Heart left ventricle (tissue), 13 donors: ENCODE data around the gene SYCP3.

Experiments used
- POLR2A ChIP-seq, 2 donors: fragments of 450-650 bp; IDR thresholded peaks; one replicate each; pipeline ENCODE4 v1.6.1; 2017; ENCODE audit warnings: antibody characterized with exemption in 2 of 2, mild to moderate bottlenecking in 2 of 2, moderate library complexity in 2 of 2
- TF ChIP-seq, protein P1 (sequence below), 12 donors: fragments of 200-600 bp; sonication (generic) in 4 of 12; IDR thresholded peaks; one replicate each; pipeline versions ENCODE4 v1.5.0 to v1.8.0; 2018 to 2022; ENCODE audit warnings: antibody characterized with exemption in 12 of 12, mild to moderate bottlenecking in 5 of 12
- donor health status: ischemic (EF 13 %, LVEDD 7.1; RV severe dilation, severe dysfunction).
- donor health status: DM: no; HTN: yes; CAD: no.
- donor health status: DM: no; HTN: no; CAD: no.
- donor health status: ischemic (EF 25% LVEDD 6.9; RV normal size, moderate dysfunction).
- donor health status: ischemic (EF 25% LVEDD 5.7; RV mildly dilated, moderate dysfunction).
- donor health status: ischemic (EF 35%, LVEDD 5.7; RV mildly dilated, moderate dysfunction).
- donor health status: nonischemic (EF 11% LVEDD 7.7; RV severe dilation, severe dysfunction).
- donor health status: DM: yes; HTN: yes; CAD: no.
- donor health status: PGD.
- donor health status: ischemic (EF 29% LVEDD 5.4; RV normal size, mild dysfunction).
- donor health status: nonischemic (EF 23%, LVEDD 6.1; RV moderate dilation, normal function).

DNA sequence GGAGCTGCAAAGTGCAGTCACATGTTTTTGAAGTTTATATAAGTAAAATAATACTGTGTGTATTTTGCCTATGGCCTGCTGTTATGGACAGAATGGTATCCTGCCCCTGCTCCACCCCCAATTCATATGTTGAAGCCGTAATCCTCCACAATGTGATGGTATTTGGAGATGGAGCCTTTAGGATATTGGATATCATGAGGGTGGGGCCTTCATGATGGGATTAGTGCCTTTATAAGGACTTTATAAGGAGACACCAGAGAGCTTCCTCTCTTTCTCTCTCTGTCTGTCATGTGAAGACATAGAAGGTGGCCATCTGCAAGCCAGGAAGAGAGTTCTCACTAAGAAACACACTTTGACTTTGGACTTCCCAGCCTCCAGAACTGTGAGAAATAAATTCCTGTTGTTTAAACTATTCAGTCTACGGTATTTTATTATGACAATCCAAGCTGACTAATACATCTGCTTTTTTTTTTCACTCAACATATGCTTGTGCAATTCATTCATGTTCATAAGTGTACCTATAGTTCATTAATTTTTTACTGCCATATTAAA, 44.9 kb downstream of the SYCP3 start:
- TF ChIP-seq POLR2A (IDR thresholded peaks at IDR 0.05), result no peak
- TF ChIP-seq, protein P1, sequence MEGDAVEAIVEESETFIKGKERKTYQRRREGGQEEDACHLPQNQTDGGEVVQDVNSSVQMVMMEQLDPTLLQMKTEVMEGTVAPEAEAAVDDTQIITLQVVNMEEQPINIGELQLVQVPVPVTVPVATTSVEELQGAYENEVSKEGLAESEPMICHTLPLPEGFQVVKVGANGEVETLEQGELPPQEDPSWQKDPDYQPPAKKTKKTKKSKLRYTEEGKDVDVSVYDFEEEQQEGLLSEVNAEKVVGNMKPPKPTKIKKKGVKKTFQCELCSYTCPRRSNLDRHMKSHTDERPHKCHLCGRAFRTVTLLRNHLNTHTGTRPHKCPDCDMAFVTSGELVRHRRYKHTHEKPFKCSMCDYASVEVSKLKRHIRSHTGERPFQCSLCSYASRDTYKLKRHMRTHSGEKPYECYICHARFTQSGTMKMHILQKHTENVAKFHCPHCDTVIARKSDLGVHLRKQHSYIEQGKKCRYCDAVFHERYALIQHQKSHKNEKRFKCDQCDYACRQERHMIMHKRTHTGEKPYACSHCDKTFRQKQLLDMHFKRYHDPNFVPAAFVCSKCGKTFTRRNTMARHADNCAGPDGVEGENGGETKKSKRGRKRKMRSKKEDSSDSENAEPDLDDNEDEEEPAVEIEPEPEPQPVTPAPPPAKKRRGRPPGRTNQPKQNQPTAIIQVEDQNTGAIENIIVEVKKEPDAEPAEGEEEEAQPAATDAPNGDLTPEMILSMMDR (IDR thresholded peaks at IDR 0.05), result no peak
